Astrocyte (in vitro differentiated cells and primary cell): ENCODE data around the gene ME1. TPM values are rescaled to one million over a fixed set of nuclear protein-coding genes. Genes with fewer than 3 reads are reported as not detected.

Experiments
- DNase-seq: peaks from one replicate; pipeline ENCODE4 v3.0.0-alpha.2; 2010; ENCODE audit warnings: low read depth
- FAIRE-seq: peaks from 2 replicates; lab custom pipeline; 2011; peaks lifted over from hg19 to GRCh38; lab: Jason Lieb, UNC
- H2AFZ ChIP-seq: 2 replicates; pipeline ENCODE4 v1.6.0; 2012; ENCODE audit warnings: low read depth, low read length, inconsistent platforms
- H3K27ac ChIP-seq: 2 replicates; pipeline ENCODE4 v1.5.1; 2011; ENCODE audit warnings: low read depth, low read length, inconsistent platforms
- H3K27me3 ChIP-seq: 2 replicates; pipeline ENCODE4 v1.6.0; 2011; ENCODE audit warnings: low read length, inconsistent platforms; ENCODE audit not compliant: insufficient read depth
- H3K36me3 ChIP-seq: 2 replicates; pipeline ENCODE4 v1.5.1; 2011; ENCODE audit warnings: low read length, inconsistent platforms; ENCODE audit not compliant: insufficient read depth
- H3K4me1 ChIP-seq: 2 replicates; pipeline ENCODE4 v1.5.1; 2011; ENCODE audit warnings: low read length, inconsistent platforms; ENCODE audit not compliant: insufficient read depth
- H3K4me2 ChIP-seq: 2 replicates; pipeline ENCODE4 v1.6.0; 2012; ENCODE audit warnings: low read length, inconsistent platforms
- H3K4me3 ChIP-seq: 2 replicates; pipeline ENCODE4 v1.5.1; 2011; ENCODE audit warnings: low read depth, mild to moderate bottlenecking, low read length, inconsistent platforms; ENCODE audit not compliant: insufficient read depth
- H3K79me2 ChIP-seq: 2 replicates; pipeline ENCODE4 v1.6.0; 2012; ENCODE audit warnings: mild to moderate bottlenecking, low read length, inconsistent platforms; ENCODE audit not compliant: insufficient read depth
- H3K9ac ChIP-seq: 2 replicates; pipeline ENCODE4 v1.6.0; 2012; ENCODE audit warnings: mild to moderate bottlenecking, low read length, inconsistent platforms
- H3K9me3 ChIP-seq: 2 replicates; pipeline ENCODE4 v1.5.1; 2012; ENCODE audit warnings: low read depth, mild to moderate bottlenecking, low read length, inconsistent platforms; ENCODE audit not compliant: insufficient read depth
- H4K20me1 ChIP-seq: 2 replicates; pipeline ENCODE4 v1.6.0; 2012; ENCODE audit warnings: low read length, inconsistent platforms; ENCODE audit not compliant: insufficient read depth
- H3K27ac Mint-ChIP-seq: one replicate; pipeline ENCODE4 v1.8.0; 2021; ENCODE audit warnings: mild to moderate bottlenecking, mixed read lengths; ENCODE audit not compliant: unreplicated experiment
- H3K27me3 Mint-ChIP-seq: one replicate; pipeline ENCODE4 v1.8.0; 2021; ENCODE audit warnings: low read depth, mixed read lengths; ENCODE audit not compliant: unreplicated experiment
- H3K36me3 Mint-ChIP-seq: one replicate; pipeline ENCODE4 v1.8.0; 2021; ENCODE audit warnings: low read depth, mixed read lengths; ENCODE audit not compliant: unreplicated experiment
- H3K4me1 Mint-ChIP-seq: one replicate; pipeline ENCODE4 v1.8.0; 2021; ENCODE audit warnings: low read depth, mixed read lengths; ENCODE audit not compliant: unreplicated experiment
- H3K4me3 Mint-ChIP-seq: one replicate; pipeline ENCODE4 v1.8.0; 2021; ENCODE audit warnings: mild to moderate bottlenecking, moderate library complexity, mixed read lengths; ENCODE audit not compliant: unreplicated experiment
- H3K9me3 Mint-ChIP-seq: one replicate; pipeline ENCODE4 v1.8.0; 2021; ENCODE audit warnings: mild to moderate bottlenecking, mixed read lengths; ENCODE audit not compliant: unreplicated experiment
- EZH2 ChIP-seq: IDR thresholded peaks from 2 replicates; pipeline ENCODE4 v1.6.1; 2012; ENCODE audit warnings: mild to moderate bottlenecking, low read length, inconsistent platforms; ENCODE audit not compliant: insufficient read depth
- total RNA-seq: library from RNA; stranded (reverse); gene quantifications from 2 replicates; pipeline ENCODE4 v1.2.1, GENCODE V29; 2021
- TF ChIP-seq, protein P1 (sequence below): IDR thresholded peaks from 2 replicates; pipeline ENCODE4 v1.5.1; 2011; ENCODE audit warnings: low read depth, mild to moderate bottlenecking, inconsistent platforms, low read length, moderate library complexity; ENCODE audit not compliant: insufficient read depth

Gene ME1
- total RNA-seq, 1 donor from 2014 or later = 38.5 TPM

DNA sequence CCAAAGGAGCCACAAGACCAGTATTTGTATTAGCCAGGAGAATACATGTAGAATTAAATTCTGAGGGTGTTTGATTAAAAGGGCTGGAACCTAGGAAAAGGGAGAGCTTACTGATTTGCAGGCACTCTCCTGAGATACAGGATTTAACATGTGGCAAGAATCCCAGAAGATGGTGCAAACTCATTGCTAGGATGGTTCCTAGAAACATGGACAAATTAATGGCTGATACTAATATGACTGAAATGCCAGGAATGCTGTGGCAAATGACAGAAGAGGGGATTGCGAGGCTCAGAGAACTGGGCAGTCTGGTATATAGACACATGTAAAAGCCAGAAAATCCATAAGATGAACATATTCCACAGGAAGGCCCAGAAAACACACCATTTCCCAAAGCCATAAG is 119.6 kb downstream of the ME1 start:
- no peak overlapping the region for H3K4me3 Mint-ChIP-seq
- H3K27me3 Mint-ChIP-seq = no peaks in the 10 kb centered on the region
- H3K36me3 Mint-ChIP-seq = peaks cover 8% of the 10 kb centered on the region
- H3K4me1 Mint-ChIP-seq = peaks cover 27% of the 10 kb centered on the region
- no peaks in the 10 kb centered on the region for H3K79me2 ChIP-seq
- no peaks in the 10 kb centered on the region for H3K9me3 Mint-ChIP-seq
- TF ChIP-seq EZH2 = no peak
- TF ChIP-seq, protein P1, sequence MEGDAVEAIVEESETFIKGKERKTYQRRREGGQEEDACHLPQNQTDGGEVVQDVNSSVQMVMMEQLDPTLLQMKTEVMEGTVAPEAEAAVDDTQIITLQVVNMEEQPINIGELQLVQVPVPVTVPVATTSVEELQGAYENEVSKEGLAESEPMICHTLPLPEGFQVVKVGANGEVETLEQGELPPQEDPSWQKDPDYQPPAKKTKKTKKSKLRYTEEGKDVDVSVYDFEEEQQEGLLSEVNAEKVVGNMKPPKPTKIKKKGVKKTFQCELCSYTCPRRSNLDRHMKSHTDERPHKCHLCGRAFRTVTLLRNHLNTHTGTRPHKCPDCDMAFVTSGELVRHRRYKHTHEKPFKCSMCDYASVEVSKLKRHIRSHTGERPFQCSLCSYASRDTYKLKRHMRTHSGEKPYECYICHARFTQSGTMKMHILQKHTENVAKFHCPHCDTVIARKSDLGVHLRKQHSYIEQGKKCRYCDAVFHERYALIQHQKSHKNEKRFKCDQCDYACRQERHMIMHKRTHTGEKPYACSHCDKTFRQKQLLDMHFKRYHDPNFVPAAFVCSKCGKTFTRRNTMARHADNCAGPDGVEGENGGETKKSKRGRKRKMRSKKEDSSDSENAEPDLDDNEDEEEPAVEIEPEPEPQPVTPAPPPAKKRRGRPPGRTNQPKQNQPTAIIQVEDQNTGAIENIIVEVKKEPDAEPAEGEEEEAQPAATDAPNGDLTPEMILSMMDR = no peak
- no peak for FAIRE-seq
- H3K36me3 ChIP-seq = no peaks in the 10 kb centered on the region
- H3K4me2 ChIP-seq = no peak overlapping the region
- H3K9me3 ChIP-seq = no peaks in the 10 kb centered on the region
- H2AFZ ChIP-seq = no peak overlapping the region
- peaks cover 6% of the 10 kb centered on the region for H3K4me1 ChIP-seq
- H3K4me3 ChIP-seq = no peak overlapping the region
- H3K9ac ChIP-seq = no peak overlapping the region
- no peak overlapping the region for H3K27ac ChIP-seq
- H4K20me1 ChIP-seq = no peaks in the 10 kb centered on the region
- H3K27ac Mint-ChIP-seq = peak overlapping the region; percentile 16
- H3K27me3 ChIP-seq = no peaks in the 10 kb centered on the region
- DNase-seq = no peak

DNA sequence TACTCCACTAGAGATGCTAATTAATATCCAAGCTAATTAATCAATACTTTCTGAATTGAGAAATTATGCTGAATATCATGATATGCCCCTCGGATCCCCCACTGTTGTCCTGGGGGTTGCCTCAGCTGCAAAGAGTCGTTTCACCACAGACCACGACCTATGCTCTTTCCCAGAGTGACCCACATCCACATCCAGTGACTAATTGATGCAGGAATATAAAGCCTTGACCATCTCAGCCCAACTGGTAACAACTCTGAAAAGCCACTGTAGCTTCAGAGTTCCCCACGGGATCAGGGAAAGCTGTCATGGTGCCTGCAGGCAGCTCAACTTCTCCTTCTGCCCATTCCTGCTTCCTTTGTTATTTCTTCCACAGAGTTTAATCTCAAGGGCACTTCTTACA is 120.8 kb downstream of the ME1 start:
- no peak for DNase-seq
- Histone ChIP-seq H3K9me3 (no peaks in the 10 kb centered on the region), H3K4me1 (peaks cover 6% of the 10 kb centered on the region), H3K27me3 (no peaks in the 10 kb centered on the region), H3K9ac (no peak overlapping the region), H4K20me1 (no peaks in the 10 kb centered on the region), H3K27ac (no peak overlapping the region), H3K4me3 (no peak overlapping the region), H3K79me2 (no peaks in the 10 kb centered on the region), H3K4me2 (no peak overlapping the region), H3K36me3 (no peaks in the 10 kb centered on the region), H2AFZ (no peak overlapping the region)
- peaks cover 8% of the 10 kb centered on the region for H3K36me3 Mint-ChIP-seq
- no peak overlapping the region for H3K4me3 Mint-ChIP-seq
- FAIRE-seq = no peak
- peak overlapping the region; percentile 53 for H3K27ac Mint-ChIP-seq
- TF ChIP-seq, protein P1 = no peak
- no peak for TF ChIP-seq EZH2
- peaks cover 27% of the 10 kb centered on the region for H3K4me1 Mint-ChIP-seq
- H3K9me3 Mint-ChIP-seq = no peaks in the 10 kb centered on the region
- no peaks in the 10 kb centered on the region for H3K27me3 Mint-ChIP-seq

GRCh38 chr6:83309344-83309743 is 121.5 kb downstream of the ME1 start:
- peaks cover 27% of the 10 kb centered on the region for H3K4me1 Mint-ChIP-seq
- TF ChIP-seq EZH2 = no peak
- TF ChIP-seq, protein P1 = no peak
- no peak overlapping the region for H3K4me2 ChIP-seq
- no peaks in the 10 kb centered on the region for H4K20me1 ChIP-seq
- no peak overlapping the region for H3K4me3 Mint-ChIP-seq
- H3K36me3 ChIP-seq = no peaks in the 10 kb centered on the region
- H3K79me2 ChIP-seq = no peaks in the 10 kb centered on the region
- FAIRE-seq (peak; percentile 49), DNase-seq (no peak)
- no peak overlapping the region for H3K9ac ChIP-seq
- peaks cover 8% of the 10 kb centered on the region for H3K36me3 Mint-ChIP-seq
- no peaks in the 10 kb centered on the region for H3K9me3 Mint-ChIP-seq
- no peaks in the 10 kb centered on the region for H3K9me3 ChIP-seq
- H3K27me3 ChIP-seq = no peaks in the 10 kb centered on the region
- H3K27ac Mint-ChIP-seq = peak overlapping the region; percentile 85
- peaks cover 6% of the 10 kb centered on the region for H3K4me1 ChIP-seq
- H3K4me3 ChIP-seq = no peak overlapping the region
- H3K27me3 Mint-ChIP-seq = no peaks in the 10 kb centered on the region
- H3K27ac ChIP-seq = no peak overlapping the region
- no peak overlapping the region for H2AFZ ChIP-seq
